ENCODE measurements around the gene TNFRSF11A.
A peak's percentile ranks its signal among the peaks of the same experiment; 100 is the strongest.

TNFRSF11A gene

GRCh38 chr18:62281684-62282083 is 43.4 kb upstream of the TNFRSF11A start:
- TF ChIP-seq CTCF (IDR thresholded peaks at IDR 0.05; ENCODE audit: insufficient read depth, low read length, poor library complexity, severe bottlenecking), result no peak
- no peak for DNase-seq (ENCODE audit: extremely low read depth, insufficient read length)

GRCh38 chr18:62282188-62282629 is 42.9 kb upstream of the TNFRSF11A start:
- DNase-seq (ENCODE audit: extremely low read depth, insufficient read length), result no peak
- Histone ChIP-seq H3K36me3 (ENCODE audit: control insufficient read depth, insufficient read depth, low read length) (no peaks in the 10 kb centered on the region; the same call in 1 of the 2 replicates), H3K4me3 (replicated peaks; ENCODE audit: low read depth, low read length) (no peak overlapping the region), H3K27me3 (replicated peaks; ENCODE audit: control insufficient read depth, insufficient read depth, low read length) (no peaks in the 10 kb centered on the region)
- TF ChIP-seq CTCF (IDR thresholded peaks at IDR 0.05; ENCODE audit: insufficient read depth, low read length, poor library complexity, severe bottlenecking), result no peak

More at GRCh38 chr18:62281684-62282083, 43.4 kb upstream of the TNFRSF11A start:
- Histone ChIP-seq H3K36me3 (ENCODE audit: control insufficient read depth, insufficient read depth, low read length) (no peaks in the 10 kb centered on the region; the same call in 1 of the 2 replicates), H3K4me3 (replicated peaks; ENCODE audit: low read depth, low read length) (no peak overlapping the region), H3K27me3 (replicated peaks; ENCODE audit: control insufficient read depth, insufficient read depth, low read length) (no peaks in the 10 kb centered on the region)

GRCh38 chr18:62284637-62285036 is 40.5 kb upstream of the TNFRSF11A start:
- no peaks in the 10 kb centered on the region; the same call in 1 of the 2 replicates for H3K36me3 ChIP-seq (ENCODE audit: control insufficient read depth, insufficient read depth, low read length)
- no peak for DNase-seq (ENCODE audit: extremely low read depth, insufficient read length)
- H3K27me3 ChIP-seq (replicated peaks; ENCODE audit: control insufficient read depth, insufficient read depth, low read length), result no peaks in the 10 kb centered on the region
- no peak overlapping the region for H3K4me3 ChIP-seq (replicated peaks; ENCODE audit: low read depth, low read length)
- no peak for TF ChIP-seq CTCF (IDR thresholded peaks at IDR 0.05; ENCODE audit: insufficient read depth, low read length, poor library complexity, severe bottlenecking)

- TF ChIP-seq CTCF (IDR thresholded peaks at IDR 0.05; ENCODE audit: insufficient read depth, low read length, poor library complexity, severe bottlenecking), result no peak
These were observed 39.8 kb upstream of the TNFRSF11A start for GRCh38 chr18:62285281-62285680.

GRCh38 chr18:62287781-62288664 is 37.1 kb upstream of the TNFRSF11A start:
- Histone ChIP-seq H3K4me3 (replicated peaks; ENCODE audit: low read depth, low read length) (no peak overlapping the region), H3K27me3 (replicated peaks; ENCODE audit: control insufficient read depth, insufficient read depth, low read length) (no peaks in the 10 kb centered on the region), H3K36me3 (ENCODE audit: control insufficient read depth, insufficient read depth, low read length) (no peaks in the 10 kb centered on the region; the same call in 1 of the 2 replicates)
- DNase-seq (ENCODE audit: extremely low read depth, insufficient read length), result peak; percentile 16
- TF ChIP-seq CTCF (IDR thresholded peaks at IDR 0.05; ENCODE audit: insufficient read depth, low read length, poor library complexity, severe bottlenecking), result no peak

More at GRCh38 chr18:62285281-62285680, 39.8 kb upstream of the TNFRSF11A start:
- Histone ChIP-seq H3K4me3 (replicated peaks; ENCODE audit: low read depth, low read length) (no peak overlapping the region), H3K36me3 (ENCODE audit: control insufficient read depth, insufficient read depth, low read length) (no peaks in the 10 kb centered on the region; the same call in 1 of the 2 replicates), H3K27me3 (replicated peaks; ENCODE audit: control insufficient read depth, insufficient read depth, low read length) (no peaks in the 10 kb centered on the region)
- DNase-seq (ENCODE audit: extremely low read depth, insufficient read length), result no peak

All from GM06990 (cell line).